Mononuclear cell (primary cell): ENCODE results near the gene IRF2. TPM values are rescaled to one million over a fixed set of nuclear protein-coding genes. Genes with fewer than 3 reads are reported as not detected.
"Not testable (repeated sequence)": the region's sequence is repeated elsewhere in the genome, so short reads cannot be mapped to it uniquely, and the experiment has no call there.

ENCODE experiments used
- H3K27me3 ChIP-seq: 2 replicates; pipeline ENCODE4 v1.6.0; 2011; ENCODE audit warnings: low read length, control low read depth; ENCODE audit not compliant: insufficient read depth
- H3K4me1 ChIP-seq: 2 replicates; pipeline ENCODE4 v1.5.1; 2011; ENCODE audit warnings: mild to moderate bottlenecking, low read length, control low read depth; ENCODE audit not compliant: insufficient read depth
- H3K4me3 ChIP-seq: 2 replicates; pipeline ENCODE4 v1.5.1; 2011; ENCODE audit warnings: mild to moderate bottlenecking, low read length, moderate library complexity
- H3K9me3 ChIP-seq: 2 replicates; pipeline ENCODE4 v1.5.1; 2011; ENCODE audit warnings: low read depth, mild to moderate bottlenecking, control low read depth, low read length
- total RNA-seq: library from RNA; depleted of rRNA; stranded (reverse); fragments of >200 nt; gene quantifications from one replicate; pipeline ENCODE4 v1.2.3, GENCODE V29; 2012

The IRF2 gene
- total RNA-seq, 1 donor = 13.1 TPM

DNA sequence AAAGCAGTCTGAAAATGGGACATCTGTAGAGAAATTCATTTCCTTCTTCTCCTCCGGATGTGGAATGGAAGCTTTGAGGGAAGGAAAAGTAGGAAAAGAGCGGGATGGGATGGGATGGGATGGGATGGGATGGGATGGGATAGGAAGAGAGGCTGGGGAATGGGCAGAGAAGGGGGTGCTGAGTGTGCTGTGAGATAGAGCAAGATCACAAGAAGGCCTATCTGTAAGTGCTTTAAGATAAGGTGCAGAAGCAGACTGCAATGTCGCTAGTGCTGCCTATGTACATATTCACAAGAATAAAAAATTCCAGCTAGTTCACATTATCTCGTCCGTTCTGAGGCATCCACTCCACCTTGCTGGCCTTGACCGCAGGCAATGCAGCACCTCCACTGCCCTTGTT is 86.2 kb downstream of the IRF2 start:
- Histone ChIP-seq H3K4me3 (no peak overlapping the region), H3K27me3 (no peaks in the 10 kb centered on the region), H3K4me1 (peaks cover 70% of the 10 kb centered on the region)

DNA sequence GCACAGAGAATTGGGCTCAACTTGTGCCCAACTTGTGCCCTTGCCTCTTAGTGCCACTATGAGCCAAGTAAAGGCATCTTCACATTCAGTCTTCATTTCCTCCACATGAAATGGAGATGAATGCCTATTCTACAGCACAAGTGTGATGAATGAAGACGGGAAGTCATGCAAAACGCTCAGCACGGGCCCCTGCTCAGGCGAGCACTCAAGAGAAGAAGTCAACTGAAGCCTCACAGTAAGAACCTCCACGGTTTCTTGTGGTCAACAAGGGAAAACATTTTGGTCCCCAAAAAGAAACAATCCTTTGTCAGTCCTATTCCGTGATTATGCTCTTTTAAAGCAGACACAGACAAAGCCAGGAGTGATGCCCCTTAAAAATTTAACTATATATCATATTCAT is 87.0 kb downstream of the IRF2 start:
- peaks cover 68% of the 10 kb centered on the region for H3K4me1 ChIP-seq
- no peaks in the 10 kb centered on the region for H3K27me3 ChIP-seq
- no peak overlapping the region for H3K4me3 ChIP-seq
- H3K9me3 ChIP-seq = no peaks in the 10 kb centered on the region

More for the DNA sequence above, 86.2 kb downstream of the IRF2 start:
- H3K9me3 ChIP-seq = no peaks in the 10 kb centered on the region

DNA sequence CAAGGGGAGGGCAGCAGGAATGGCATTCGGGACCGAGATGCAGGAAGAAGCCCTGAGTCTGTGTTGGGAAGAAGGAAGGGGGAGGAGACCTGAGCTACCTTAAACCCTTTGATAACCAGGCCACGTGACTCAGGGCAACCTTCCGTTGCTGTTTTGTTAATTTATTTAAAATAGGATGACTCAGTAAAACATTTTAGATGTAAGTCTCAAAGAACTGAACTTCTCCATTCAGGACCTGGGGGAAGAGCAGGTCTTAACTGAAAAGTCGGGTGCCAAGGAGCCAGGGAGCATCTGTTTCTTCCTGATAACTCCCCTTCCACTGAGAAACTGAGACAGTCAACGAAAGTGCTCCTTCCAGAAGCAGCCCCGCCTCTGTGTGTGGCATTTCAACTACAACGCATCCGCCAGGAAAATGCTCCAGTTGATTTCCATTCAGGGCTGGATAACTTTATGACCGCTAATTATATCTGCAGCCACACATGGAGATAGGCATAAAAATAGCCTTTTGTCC is 88.0 kb downstream of the IRF2 start:
- no peak overlapping the region for H3K4me3 ChIP-seq
- H3K4me1 ChIP-seq = peaks cover 68% of the 10 kb centered on the region
- no peaks in the 10 kb centered on the region for H3K9me3 ChIP-seq
- H3K27me3 ChIP-seq = no peaks in the 10 kb centered on the region

DNA sequence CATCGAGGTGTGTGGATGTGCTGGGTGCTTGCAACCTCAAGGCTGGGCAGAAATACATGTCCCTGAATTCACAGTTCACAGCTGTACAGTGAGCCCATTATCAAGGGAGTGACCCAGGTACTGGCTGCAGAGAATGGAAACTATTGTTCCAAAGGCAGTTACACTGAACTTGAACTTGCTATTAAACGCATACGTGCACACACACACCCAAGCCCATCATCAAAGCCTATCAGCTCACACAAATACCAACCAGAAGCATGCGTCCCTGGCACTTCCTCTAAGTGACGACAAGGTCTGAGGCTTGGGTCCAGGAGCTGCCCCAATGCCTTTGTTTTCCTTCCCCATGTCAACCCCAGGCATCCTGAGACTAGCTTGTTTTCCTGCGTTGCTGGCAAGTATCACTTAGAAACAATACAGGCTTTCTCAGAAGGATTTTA is 88.6 kb downstream of the IRF2 start:
- no peaks in the 10 kb centered on the region for H3K27me3 ChIP-seq
- no peak overlapping the region for H3K4me3 ChIP-seq
- H3K4me1 ChIP-seq = peaks cover 68% of the 10 kb centered on the region
- no peaks in the 10 kb centered on the region for H3K9me3 ChIP-seq

DNA sequence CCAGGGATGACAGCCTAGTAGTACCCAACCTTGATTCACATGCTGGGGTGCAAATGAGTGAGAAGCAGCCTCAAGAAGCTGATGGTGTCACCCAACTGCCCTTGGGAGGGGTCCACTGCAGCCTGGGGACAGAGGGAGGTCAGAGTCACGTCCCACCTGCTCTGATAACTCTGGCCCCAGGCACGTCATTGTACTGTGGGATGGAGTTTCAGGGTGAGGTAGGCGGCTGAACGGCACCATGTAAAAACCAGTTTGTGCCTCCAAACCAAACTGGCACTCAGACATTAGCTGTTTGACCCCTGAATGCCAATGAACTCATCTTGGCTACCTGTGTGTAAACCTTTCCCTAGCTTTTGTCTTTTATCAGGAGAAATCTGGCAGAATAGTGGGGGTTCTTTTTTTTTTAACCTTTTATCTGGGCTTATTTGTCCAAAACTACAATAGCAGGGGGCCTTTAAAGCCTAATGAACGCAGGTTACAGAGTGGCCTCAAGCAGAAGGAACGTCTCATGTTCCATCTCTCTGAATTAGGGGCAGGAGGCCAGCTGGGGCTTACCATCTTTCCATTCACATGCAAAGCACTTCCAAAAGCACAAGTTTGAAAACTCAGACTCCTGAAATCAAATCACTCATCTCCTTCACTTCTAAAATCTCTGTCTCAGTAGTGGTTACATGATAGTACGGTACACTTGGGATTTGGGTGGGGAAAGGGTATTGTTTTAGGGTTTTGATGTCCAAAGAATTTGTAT is 89.4 kb downstream of the IRF2 start:
- Histone ChIP-seq H3K4me1 (peaks cover 68% of the 10 kb centered on the region), H3K9me3 (no peaks in the 10 kb centered on the region), H3K4me3 (no peak overlapping the region), H3K27me3 (no peaks in the 10 kb centered on the region)

DNA sequence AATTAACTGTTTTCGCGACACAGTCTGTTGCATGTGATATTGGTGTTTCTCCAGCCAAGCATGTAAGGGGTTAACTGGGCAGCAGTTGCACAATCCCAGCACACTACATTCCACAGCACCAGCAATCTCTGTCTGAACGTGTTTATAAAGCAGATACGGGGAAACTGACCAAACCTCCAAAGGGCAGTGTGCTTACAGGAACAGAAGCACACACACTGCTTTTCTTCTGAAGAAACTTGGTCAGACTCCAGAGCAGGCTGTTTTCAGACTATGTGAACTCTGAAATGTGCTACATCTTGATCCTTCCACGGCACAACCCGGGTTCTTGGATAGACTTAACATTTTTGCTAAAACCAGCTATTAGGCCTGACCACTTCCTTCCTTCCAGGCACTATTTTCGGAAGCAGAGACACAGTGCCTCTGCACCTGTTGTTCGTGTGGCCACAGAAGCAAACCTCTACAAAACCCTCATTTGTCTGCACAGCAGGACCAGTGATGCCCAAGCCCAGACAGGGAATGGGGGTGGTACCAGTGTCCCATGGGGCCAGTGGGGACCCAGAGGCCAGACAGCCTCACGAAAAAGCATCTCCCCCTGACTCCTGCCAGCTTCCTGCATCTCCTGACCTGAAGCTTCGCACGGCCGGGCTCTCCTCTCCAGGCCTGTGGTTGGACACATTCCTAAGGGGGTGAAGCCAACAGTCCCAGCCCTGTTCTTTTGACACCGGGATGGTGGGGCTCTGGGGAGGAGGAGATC is 90.1 kb downstream of the IRF2 start:
- Histone ChIP-seq H3K4me3 (no peak overlapping the region), H3K27me3 (no peaks in the 10 kb centered on the region), H3K4me1 (peaks cover 68% of the 10 kb centered on the region), H3K9me3 (no peaks in the 10 kb centered on the region)

DNA sequence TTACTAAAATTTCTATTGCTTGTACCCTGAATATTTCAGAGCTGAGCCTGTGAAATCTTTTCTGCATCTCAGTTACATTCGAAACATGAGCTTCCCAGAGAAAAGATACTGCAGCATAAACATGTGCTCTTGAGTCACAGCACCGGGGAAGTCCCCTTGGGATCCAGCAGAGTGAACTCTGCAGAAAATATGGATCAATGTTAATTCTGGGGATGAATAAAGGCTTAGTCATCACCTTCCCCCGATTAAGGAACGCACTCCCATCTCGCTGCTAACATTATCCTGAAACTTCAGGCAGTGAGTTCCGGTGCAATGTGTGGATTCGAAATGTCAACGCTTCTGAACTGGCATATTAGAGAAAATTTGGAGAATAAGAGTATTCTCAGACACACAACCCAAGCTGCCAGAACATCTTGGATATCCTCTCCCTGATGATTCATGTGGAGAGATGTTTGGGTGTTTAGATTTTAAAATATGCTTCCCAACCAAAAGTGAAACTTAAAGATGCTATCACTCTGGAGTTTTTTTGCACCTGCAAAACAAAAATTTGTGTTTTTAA is 90.8 kb downstream of the IRF2 start:
- Histone ChIP-seq H3K9me3 (no peaks in the 10 kb centered on the region), H3K4me1 (peaks cover 68% of the 10 kb centered on the region), H3K27me3 (no peaks in the 10 kb centered on the region), H3K4me3 (no peak overlapping the region)

DNA sequence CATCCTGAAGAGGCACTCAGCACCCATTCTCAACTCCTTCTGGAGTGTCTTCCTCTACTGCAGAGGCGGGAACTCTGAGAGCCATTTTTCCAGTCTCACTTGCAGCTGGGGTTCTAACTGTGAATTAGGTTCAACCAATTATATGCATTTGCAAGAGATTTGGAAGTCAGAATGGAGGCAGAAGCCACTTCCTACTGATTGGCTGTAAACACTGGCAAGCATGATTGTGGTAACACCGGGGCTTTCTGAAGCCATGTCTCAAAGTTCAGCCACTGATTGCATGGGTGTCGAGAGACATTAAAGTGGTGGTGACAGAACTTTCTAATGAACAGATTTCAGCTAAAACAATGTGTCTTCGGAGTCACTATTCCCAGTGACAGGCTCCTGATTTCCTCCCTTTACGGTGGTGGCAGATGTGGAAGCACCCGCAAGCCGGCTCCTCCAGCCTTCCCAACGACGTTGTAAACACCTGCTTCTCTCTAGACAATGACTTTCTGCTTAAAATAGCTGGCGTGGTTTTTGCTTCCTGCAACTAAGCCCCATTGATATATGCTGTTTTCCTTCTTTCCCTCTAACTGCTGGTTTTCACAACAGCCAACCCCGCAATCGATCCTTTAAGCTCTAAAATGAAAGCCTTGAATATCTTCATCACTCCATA is 92.0 kb downstream of the IRF2 start:
- Histone ChIP-seq H3K27me3 (no peaks in the 10 kb centered on the region), H3K4me1 (peaks cover 65% of the 10 kb centered on the region), H3K9me3 (no peaks in the 10 kb centered on the region), H3K4me3 (no peak overlapping the region)

DNA sequence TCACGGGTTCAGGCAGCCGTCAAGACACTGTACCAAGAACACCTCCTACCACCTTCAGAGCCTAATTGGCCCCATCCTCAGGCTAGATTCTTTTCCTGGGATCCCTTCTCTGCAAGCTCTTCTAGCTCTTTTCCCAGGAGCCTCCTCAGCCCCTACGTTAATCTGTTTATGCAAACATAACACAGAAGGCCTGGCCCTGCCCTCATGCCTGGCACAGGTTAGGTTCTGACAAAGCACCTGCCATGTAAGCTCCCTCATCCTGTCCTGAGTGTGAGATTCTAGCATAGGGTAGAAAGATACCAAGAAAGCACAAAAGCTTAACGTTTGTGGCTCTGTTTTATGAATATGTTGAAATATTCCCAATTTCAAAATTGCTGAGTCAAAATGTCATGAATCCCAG is 93.6 kb downstream of the IRF2 start:
- H3K9me3 ChIP-seq = no peaks in the 10 kb centered on the region
- H3K27me3 ChIP-seq = no peaks in the 10 kb centered on the region
- peaks cover 49% of the 10 kb centered on the region for H3K4me1 ChIP-seq
- H3K4me3 ChIP-seq = no peak overlapping the region

DNA sequence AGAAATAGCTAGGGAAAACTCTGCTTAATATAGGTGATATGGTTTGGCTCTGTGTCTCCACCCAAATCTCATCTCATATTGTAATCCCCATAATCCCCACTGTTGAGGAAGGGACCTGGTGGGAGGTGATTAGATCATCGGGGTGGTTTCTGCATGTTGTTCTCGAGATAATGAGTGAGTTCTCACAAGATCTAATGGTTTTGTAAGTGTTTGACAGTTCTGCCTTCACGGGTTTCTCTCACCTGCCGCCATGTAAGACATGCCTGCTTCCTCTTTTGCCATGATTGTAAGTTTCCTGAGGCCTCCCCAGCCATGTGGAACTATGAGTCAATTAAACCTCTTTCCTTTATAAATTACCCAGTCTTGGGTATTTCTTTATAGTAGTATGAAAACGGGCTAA is 94.1 kb downstream of the IRF2 start:
- H3K4me3 ChIP-seq, H3K9me3 ChIP-seq, H3K27me3 ChIP-seq: not testable (repeated sequence)
- H3K4me1 ChIP-seq = peaks cover 44% of the 10 kb centered on the region

DNA sequence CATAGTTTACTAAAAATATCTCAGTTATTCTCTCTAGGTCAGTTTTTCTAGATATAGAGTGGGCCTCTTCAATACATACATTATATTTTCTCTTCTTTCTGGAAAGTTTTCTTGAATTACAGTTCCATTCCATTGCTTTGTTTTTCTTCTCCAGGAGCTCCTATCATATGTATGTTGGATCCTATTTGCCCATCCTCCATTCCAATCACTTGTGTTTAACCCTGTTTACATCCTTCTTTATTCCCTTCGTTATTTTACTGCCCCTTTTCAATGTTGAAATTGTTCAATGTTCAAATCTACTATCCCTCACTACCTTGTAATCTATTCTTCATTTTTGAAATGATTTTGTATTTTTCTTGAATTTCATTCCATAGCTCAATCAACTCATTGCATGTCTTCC is 97.4 kb downstream of the IRF2 start:
- H3K4me1 ChIP-seq = peaks cover 13% of the 10 kb centered on the region
- no peaks in the 10 kb centered on the region for H3K27me3 ChIP-seq
- no peak overlapping the region for H3K4me3 ChIP-seq
- no peaks in the 10 kb centered on the region for H3K9me3 ChIP-seq

DNA sequence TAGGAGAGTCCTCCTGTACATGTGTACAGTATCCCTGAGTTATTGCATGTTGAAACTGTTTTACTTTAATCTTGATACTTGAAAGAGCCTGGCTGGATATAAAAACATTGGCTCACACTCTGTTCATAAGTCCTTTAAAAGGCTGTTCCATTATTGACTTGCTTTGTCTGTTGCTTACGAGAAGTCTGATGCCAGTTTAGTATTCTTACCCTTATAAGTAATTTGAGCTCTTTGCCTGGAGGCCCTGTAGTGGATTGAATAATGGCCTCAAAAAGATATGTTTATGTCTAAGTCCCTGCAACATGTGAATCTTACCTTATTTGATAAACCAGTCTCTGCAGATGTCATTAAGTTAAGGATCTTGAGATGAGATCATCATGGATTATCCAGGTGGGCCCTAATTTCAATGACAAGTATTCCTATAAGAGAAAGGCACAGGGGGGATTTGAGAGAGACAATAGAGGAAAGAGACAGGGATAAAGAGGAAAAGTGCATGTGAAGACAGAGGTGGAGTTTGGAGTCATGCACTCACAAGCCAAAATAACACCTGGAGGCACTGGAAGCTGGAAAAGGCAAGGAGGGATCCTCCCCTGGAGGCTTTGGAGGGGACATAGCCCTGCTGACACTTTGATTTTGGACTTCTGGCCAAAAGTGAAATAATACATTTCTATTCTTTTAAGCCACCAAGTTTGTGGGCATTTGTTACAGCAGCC is 98.1 kb downstream of the IRF2 start:
- peaks cover 7% of the 10 kb centered on the region for H3K4me1 ChIP-seq
- no peak overlapping the region for H3K4me3 ChIP-seq
- H3K27me3 ChIP-seq = no peaks in the 10 kb centered on the region
- H3K9me3 ChIP-seq = no peaks in the 10 kb centered on the region

DNA sequence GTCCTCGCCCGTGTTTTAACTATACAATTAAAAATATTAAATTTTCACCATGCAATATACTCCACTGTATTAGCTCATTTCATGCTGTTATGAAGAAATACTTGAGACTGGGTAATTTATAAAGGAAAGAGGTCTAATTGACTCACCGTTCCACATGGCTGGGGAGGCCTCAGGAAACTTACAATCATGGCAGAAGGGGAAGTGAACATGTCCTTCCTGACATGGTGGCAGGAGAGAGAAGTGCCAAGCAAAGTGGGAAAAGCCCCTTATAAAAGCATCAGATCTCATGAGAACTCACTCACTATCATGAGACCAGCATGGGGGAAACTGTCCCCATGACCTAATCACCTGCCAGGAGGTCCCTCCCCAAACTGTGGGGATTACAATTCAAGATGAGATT is 98.7 kb downstream of the IRF2 start:
- not testable (repeated sequence) for H3K27me3 ChIP-seq, H3K4me3 ChIP-seq, H3K9me3 ChIP-seq
- H3K4me1 ChIP-seq = peaks cover 10% of the 10 kb centered on the region

DNA sequence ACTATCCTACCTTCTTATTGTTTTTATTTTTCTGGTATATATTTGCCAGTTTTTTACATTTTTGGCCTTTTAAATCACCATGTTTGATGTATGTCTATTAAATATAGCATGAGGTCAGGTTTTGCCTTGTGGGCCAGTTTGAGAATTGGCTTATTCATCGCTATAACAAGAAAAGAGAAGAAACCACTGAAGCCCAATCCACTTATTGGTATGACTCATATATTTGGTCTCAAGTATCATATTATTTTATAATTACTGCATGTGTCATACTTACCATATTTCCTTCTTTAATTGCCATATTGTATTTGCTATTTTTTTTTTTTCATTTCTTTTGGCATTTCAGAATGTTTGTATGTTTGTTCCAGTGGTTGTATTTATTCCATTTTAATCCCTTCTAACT is 99.3 kb downstream of the IRF2 start:
- no peaks in the 10 kb centered on the region for H3K27me3 ChIP-seq
- H3K4me1 ChIP-seq = peaks cover 12% of the 10 kb centered on the region
- no peaks in the 10 kb centered on the region for H3K9me3 ChIP-seq
- no peak overlapping the region for H3K4me3 ChIP-seq
